ENCODE data around the gene FAM20A.

FAM20A gene

GRCh38 chr17:68598074-68598473, 3.1 kb downstream of the FAM20A start:
- DNase-seq (ENCODE audit: low read depth), result no peak
- H3K4me3 ChIP-seq (ENCODE audit: low read length), result no peak overlapping the region
- TF ChIP-seq CTCF (IDR thresholded peaks at IDR 0.05; ENCODE audit: insufficient read depth, low read depth, low read length, missing control alignments), result no peak

DNA sequence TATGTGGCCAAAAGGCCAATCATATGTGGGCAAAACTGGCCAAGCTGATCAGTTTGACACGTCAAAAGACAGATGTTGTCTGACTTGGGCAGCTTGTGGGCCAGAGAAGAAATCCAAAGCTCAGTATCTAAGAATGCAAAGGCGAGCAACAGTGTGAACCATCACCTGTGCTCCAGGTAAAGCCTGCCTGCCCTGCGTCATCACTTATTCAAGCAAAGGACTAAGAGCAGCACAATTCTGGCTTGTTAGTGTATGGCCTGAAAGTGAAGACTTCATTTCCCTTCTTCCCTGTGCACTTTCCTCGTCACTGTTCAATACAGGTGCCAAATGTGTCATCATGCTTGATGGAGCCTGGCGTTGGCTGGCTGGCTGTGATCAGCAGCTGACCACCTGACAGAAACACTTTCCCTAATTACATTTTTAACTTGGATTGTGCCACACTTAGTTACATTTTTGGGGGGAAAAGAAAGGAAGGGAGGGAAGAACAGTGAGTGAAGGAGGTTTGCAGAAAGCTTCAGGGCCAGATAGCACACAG, 4.7 kb downstream of the FAM20A start:
- no peak for TF ChIP-seq CTCF (IDR thresholded peaks at IDR 0.05; ENCODE audit: insufficient read depth, low read depth, low read length, missing control alignments)
- no peak overlapping the region for H3K4me3 ChIP-seq (ENCODE audit: low read length)
- DNase-seq (ENCODE audit: low read depth), result no peak

DNA sequence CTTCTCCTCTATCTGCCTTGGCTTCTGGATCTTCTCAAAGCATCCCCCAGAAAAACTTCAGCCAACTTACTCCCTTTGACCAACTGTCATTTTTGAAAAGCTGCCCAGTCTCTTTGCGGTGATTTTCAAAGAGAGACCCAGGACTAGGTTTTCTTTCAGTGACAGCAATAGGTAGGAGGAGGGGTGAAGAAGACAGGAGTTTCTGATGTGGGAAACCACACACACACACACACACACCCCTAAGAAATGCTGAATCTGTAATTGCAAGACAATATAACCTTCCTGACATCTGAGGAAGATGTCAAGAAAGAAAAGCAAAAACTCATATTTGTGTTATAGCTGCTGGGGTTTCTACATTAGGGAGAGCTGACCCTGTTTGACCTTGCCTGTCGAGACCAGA, 5.2 kb downstream of the FAM20A start:
- no peak for DNase-seq (ENCODE audit: low read depth)
- H3K4me3 ChIP-seq (ENCODE audit: low read length), result no peak overlapping the region
- TF ChIP-seq CTCF (IDR thresholded peaks at IDR 0.05; ENCODE audit: insufficient read depth, low read depth, low read length, missing control alignments), result no peak

- DNase-seq (ENCODE audit: low read depth), result no peak
- TF ChIP-seq CTCF (IDR thresholded peaks at IDR 0.05; ENCODE audit: insufficient read depth, low read depth, low read length, missing control alignments), result no peak
- H3K4me3 ChIP-seq (ENCODE audit: low read length), result no peak overlapping the region
These were observed 5.7 kb downstream of the FAM20A start for GRCh38 chr17:68595496-68595895.

- no peak overlapping the region for H3K4me3 ChIP-seq (ENCODE audit: low read length)
- TF ChIP-seq CTCF (IDR thresholded peaks at IDR 0.05; ENCODE audit: insufficient read depth, low read depth, low read length, missing control alignments), result no peak
- no peak for DNase-seq (ENCODE audit: low read depth)
These were observed 6.6 kb downstream of the FAM20A start for GRCh38 chr17:68594552-68594951.

- no peak overlapping the region for H3K4me3 ChIP-seq (ENCODE audit: low read length)
- DNase-seq (ENCODE audit: low read depth), result no peak
- no peak for TF ChIP-seq CTCF (IDR thresholded peaks at IDR 0.05; ENCODE audit: insufficient read depth, low read depth, low read length, missing control alignments)
These were observed 8.2 kb downstream of the FAM20A start for GRCh38 chr17:68592682-68593641.
